Measurements from ENCODE around the gene PIK3R3. TPM values are rescaled to one million over a fixed set of nuclear protein-coding genes. Genes with fewer than 3 reads are reported as not detected.

PIK3R3 gene
- total RNA-seq, 1 experiment from 2014 or later, result 3.6 TPM

GRCh38 chr1:46110521-46110920, 21.9 kb downstream of the PIK3R3 start:
- H3K4me1 ChIP-seq, result no peaks in the 10 kb centered on the region
- Mint-ChIP-seq H3K27ac (ENCODE audit: unreplicated experiment) (no peak overlapping the region), H3K36me3 (ENCODE audit: insufficient read depth, unreplicated experiment) (no peaks in the 10 kb centered on the region), H3K9me3 (ENCODE audit: unreplicated experiment) (no peaks in the 10 kb centered on the region), H3K4me3 (ENCODE audit: unreplicated experiment) (no peak overlapping the region), H3K27me3 (ENCODE audit: insufficient read depth, unreplicated experiment) (no peaks in the 10 kb centered on the region), H3K4me1 (ENCODE audit: low read depth, unreplicated experiment) (no peaks in the 10 kb centered on the region)
- no peaks in the 10 kb centered on the region for H3K9me3 ChIP-seq
- no peak for TF ChIP-seq CTCF (IDR thresholded peaks at IDR 0.05; ENCODE audit: insufficient read depth in 1 of 2, low read depth in 1 of 2, low read length in 1 of 2, severe bottlenecking in 1 of 2, unreplicated experiment in 1 of 2)
- DNase-seq, result no peak
- no TSS peak for BruUV-seq (replicated peaks)
- ChIA-PET CTCF (no interaction called here), POLR2A (interaction anchor here (0.7 kb wide), 1 partner anchor 56 kb away, joined by 5 read pairs; no protein-coding TSS in a partner anchor)
- no peaks in the 10 kb centered on the region for H3K36me3 ChIP-seq (ENCODE audit: control insufficient read depth, insufficient read depth, low read length)
- H3K4me3 ChIP-seq (ENCODE audit: low read depth, low read length), result no peak overlapping the region
- intact Hi-C loops (cut with micrococcal nuclease; ENCODE audit: unreplicated experiment), result no loop called here
- no peaks in the 10 kb centered on the region for H3K27me3 ChIP-seq (replicated peaks; ENCODE audit: control insufficient read depth, insufficient read depth, low read length)

DNA sequence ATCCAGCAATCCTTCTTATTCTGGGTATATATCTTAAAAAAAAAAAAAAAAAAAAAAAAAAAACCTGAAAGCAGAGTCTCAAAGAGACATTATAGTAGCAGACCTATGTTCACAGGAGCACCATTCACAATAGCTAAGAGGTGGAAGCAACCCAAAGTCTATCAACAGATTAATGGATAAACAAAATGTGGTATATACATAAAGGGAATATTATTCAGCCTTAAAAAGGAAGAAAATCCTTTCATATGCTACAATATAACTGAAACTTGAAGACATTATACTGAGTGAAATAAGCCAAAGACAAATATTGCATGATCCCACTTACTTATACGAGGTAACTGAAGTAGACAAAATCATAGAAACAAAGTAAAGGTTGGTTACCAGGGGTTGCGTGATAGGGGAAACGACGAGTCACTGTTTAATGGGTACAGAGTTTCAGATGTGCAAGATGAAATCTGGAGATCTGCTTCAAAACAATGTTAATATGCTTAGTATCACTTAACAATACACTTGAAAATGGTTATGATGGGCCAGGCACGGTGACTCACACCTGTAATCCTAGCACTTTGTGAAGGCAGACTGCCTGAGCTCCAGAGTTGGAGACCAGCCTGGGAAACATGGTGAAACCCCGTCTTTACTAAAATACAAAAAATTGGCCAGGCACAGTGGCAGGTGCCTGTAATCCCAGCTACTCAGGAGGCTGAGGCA, 29.5 kb downstream of the PIK3R3 start:
- CTCF ChIA-PET, result no interaction called here
- H3K9me3 Mint-ChIP-seq (ENCODE audit: unreplicated experiment), result peaks cover 15% of the 10 kb centered on the region

GRCh38 chr1:46099215-46099614, 33.2 kb downstream of the PIK3R3 start:
- no TSS peak for BruUV-seq (replicated peaks)
- no peak for TF ChIP-seq CTCF (IDR thresholded peaks at IDR 0.05; ENCODE audit: insufficient read depth in 1 of 2, low read depth in 1 of 2, low read length in 1 of 2, severe bottlenecking in 1 of 2, unreplicated experiment in 1 of 2)
- DNase-seq, result no peak
- Histone ChIP-seq H3K36me3 (ENCODE audit: control insufficient read depth, insufficient read depth, low read length) (no peaks in the 10 kb centered on the region), H3K4me1 (no peaks in the 10 kb centered on the region), H3K9me3 (0 out of 2 replicates have a peak, but pooled peaks cover 3% of the 10 kb centered on the region), H3K4me3 (ENCODE audit: low read depth, low read length) (no peak overlapping the region), H3K27me3 (replicated peaks; ENCODE audit: control insufficient read depth, insufficient read depth, low read length) (no peaks in the 10 kb centered on the region)
- POLR2A ChIA-PET, result no interaction called here
- Mint-ChIP-seq H3K36me3 (ENCODE audit: insufficient read depth, unreplicated experiment) (no peaks in the 10 kb centered on the region), H3K27ac (ENCODE audit: unreplicated experiment) (no peak overlapping the region), H3K4me1 (ENCODE audit: low read depth, unreplicated experiment) (no peaks in the 10 kb centered on the region), H3K27me3 (ENCODE audit: insufficient read depth, unreplicated experiment) (no peaks in the 10 kb centered on the region), H3K9me3 (ENCODE audit: unreplicated experiment) (peaks cover 15% of the 10 kb centered on the region), H3K4me3 (ENCODE audit: unreplicated experiment) (no peak overlapping the region)
- intact Hi-C loops (cut with micrococcal nuclease; ENCODE audit: unreplicated experiment), result no loop called here
- CTCF ChIA-PET, result no interaction called here

More for the DNA sequence above, 29.5 kb downstream of the PIK3R3 start:
- no peaks in the 10 kb centered on the region for H3K36me3 Mint-ChIP-seq (ENCODE audit: insufficient read depth, unreplicated experiment)
- no peaks in the 10 kb centered on the region for H3K27me3 ChIP-seq (replicated peaks; ENCODE audit: control insufficient read depth, insufficient read depth, low read length)
- no peak for TF ChIP-seq CTCF (IDR thresholded peaks at IDR 0.05; ENCODE audit: insufficient read depth in 1 of 2, low read depth in 1 of 2, low read length in 1 of 2, severe bottlenecking in 1 of 2, unreplicated experiment in 1 of 2)
- H3K36me3 ChIP-seq (ENCODE audit: control insufficient read depth, insufficient read depth, low read length), result no peaks in the 10 kb centered on the region
- no peaks in the 10 kb centered on the region for H3K27me3 Mint-ChIP-seq (ENCODE audit: insufficient read depth, unreplicated experiment)
- 0 out of 2 replicates have a peak, but pooled peaks cover 3% of the 10 kb centered on the region for H3K9me3 ChIP-seq
- no peak overlapping the region for H3K4me3 Mint-ChIP-seq (ENCODE audit: unreplicated experiment)
- POLR2A ChIA-PET, result no interaction called here
- H3K27ac Mint-ChIP-seq (ENCODE audit: unreplicated experiment), result no peak overlapping the region
- no peaks in the 10 kb centered on the region for H3K4me1 Mint-ChIP-seq (ENCODE audit: low read depth, unreplicated experiment)
- no peak overlapping the region for H3K4me3 ChIP-seq (ENCODE audit: low read depth, low read length)
- no peak for DNase-seq
- intact Hi-C loops (cut with micrococcal nuclease; ENCODE audit: unreplicated experiment), result no loop called here
- no TSS peak for BruUV-seq (replicated peaks)
- H3K4me1 ChIP-seq, result no peaks in the 10 kb centered on the region
